Measurements from ENCODE around the gene UFSP2. TPM values are rescaled to one million over a fixed set of nuclear protein-coding genes. Genes with fewer than 3 reads are reported as not detected.

The UFSP2 gene
- total and polyA plus RNA-seq, 4 donors = 12.2 to 17.2 (median 14.7) TPM

DNA sequence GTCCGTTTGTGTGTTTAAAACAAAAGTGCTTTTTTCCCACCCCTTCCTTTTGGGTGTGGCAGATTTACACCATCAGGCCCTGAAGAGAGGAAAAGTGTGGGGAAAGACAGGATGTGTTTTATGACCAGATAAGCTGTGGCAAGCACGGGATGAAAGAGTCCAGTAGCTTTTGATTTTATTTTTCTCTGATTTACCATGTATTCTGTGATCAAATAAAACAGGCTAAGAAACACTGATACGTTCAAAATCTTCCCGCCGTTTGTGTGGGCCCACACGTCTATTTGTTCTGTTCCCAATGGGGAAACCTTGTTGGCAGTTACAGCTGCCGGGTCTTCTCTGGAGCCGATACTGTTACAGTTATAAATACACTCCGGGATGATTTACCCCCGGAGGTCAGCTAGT lies 40.8 kb downstream of the UFSP2 start:
- no peak overlapping the region for H3K4me3 ChIP-seq (ENCODE audit: low read depth in 1 of 3, low read length in 3 of 3)
- H3K4me1 ChIP-seq (ENCODE audit: control insufficient read depth in 4 of 4, insufficient read depth in 4 of 4, low read length in 3 of 4) = peaks cover 0 to 5% (median 1%) of the 10 kb centered on the region in 4 donors
- H3K9ac ChIP-seq (ENCODE audit: low read depth in 1 of 2, low read length in 2 of 2) = no peak overlapping the region
- WGBS = 60% methylated on average over 10 of the region's 10 CpGs
- DNase-seq (ENCODE audit: low spot score) = no peak
- no peaks in the 10 kb centered on the region for H3K36me3 ChIP-seq (ENCODE audit: control insufficient read depth in 4 of 4, insufficient read depth in 3 of 4, low read depth in 1 of 4, low read length in 3 of 4)
- H3K9me3 ChIP-seq (ENCODE audit: control insufficient read depth in 4 of 4, low read length in 3 of 4) = peaks cover 0 to 4% (median 0%) of the 10 kb centered on the region in 4 donors
- no peaks in the 10 kb centered on the region for H3K27me3 ChIP-seq (ENCODE audit: control insufficient read depth in 4 of 4, insufficient read depth in 4 of 4, low read length in 3 of 4)
- TF ChIP-seq, protein P1, sequence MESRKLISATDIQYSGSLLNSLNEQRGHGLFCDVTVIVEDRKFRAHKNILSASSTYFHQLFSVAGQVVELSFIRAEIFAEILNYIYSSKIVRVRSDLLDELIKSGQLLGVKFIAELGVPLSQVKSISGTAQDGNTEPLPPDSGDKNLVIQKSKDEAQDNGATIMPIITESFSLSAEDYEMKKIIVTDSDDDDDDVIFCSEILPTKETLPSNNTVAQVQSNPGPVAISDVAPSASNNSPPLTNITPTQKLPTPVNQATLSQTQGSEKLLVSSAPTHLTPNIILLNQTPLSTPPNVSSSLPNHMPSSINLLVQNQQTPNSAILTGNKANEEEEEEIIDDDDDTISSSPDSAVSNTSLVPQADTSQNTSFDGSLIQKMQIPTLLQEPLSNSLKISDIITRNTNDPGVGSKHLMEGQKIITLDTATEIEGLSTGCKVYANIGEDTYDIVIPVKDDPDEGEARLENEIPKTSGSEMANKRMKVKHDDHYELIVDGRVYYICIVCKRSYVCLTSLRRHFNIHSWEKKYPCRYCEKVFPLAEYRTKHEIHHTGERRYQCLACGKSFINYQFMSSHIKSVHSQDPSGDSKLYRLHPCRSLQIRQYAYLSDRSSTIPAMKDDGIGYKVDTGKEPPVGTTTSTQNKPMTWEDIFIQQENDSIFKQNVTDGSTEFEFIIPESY (IDR thresholded peaks at IDR 0.05) = no peak
- TF ChIP-seq YY1 (IDR thresholded peaks at IDR 0.05) = no peak
- TF ChIP-seq, protein P2, sequence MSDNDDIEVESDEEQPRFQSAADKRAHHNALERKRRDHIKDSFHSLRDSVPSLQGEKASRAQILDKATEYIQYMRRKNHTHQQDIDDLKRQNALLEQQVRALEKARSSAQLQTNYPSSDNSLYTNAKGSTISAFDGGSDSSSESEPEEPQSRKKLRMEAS (IDR thresholded peaks at IDR 0.05) = no peak
- TF ChIP-seq, protein P3, sequence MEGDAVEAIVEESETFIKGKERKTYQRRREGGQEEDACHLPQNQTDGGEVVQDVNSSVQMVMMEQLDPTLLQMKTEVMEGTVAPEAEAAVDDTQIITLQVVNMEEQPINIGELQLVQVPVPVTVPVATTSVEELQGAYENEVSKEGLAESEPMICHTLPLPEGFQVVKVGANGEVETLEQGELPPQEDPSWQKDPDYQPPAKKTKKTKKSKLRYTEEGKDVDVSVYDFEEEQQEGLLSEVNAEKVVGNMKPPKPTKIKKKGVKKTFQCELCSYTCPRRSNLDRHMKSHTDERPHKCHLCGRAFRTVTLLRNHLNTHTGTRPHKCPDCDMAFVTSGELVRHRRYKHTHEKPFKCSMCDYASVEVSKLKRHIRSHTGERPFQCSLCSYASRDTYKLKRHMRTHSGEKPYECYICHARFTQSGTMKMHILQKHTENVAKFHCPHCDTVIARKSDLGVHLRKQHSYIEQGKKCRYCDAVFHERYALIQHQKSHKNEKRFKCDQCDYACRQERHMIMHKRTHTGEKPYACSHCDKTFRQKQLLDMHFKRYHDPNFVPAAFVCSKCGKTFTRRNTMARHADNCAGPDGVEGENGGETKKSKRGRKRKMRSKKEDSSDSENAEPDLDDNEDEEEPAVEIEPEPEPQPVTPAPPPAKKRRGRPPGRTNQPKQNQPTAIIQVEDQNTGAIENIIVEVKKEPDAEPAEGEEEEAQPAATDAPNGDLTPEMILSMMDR (IDR thresholded peaks at IDR 0.05; ENCODE audit: low read depth, low read length, missing input control) = no peak
- no peak for TF ChIP-seq FOXA1 (IDR thresholded peaks at IDR 0.05)
- TF ChIP-seq RAD21 (IDR thresholded peaks at IDR 0.05) = no peak
- no peak for TF ChIP-seq TAF1 (conservative IDR thresholded peaks at IDR 0.05)
- TF ChIP-seq HNF4A (conservative IDR thresholded peaks at IDR 0.05) = no peak
- TF ChIP-seq HNF4G (IDR thresholded peaks at IDR 0.05) = no peak
- no peak for TF ChIP-seq SP1 (IDR thresholded peaks at IDR 0.05)
- TF ChIP-seq, protein P4, sequence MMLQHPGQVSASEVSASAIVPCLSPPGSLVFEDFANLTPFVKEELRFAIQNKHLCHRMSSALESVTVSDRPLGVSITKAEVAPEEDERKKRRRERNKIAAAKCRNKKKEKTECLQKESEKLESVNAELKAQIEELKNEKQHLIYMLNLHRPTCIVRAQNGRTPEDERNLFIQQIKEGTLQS (IDR thresholded peaks at IDR 0.05) = no peak
- no peak for TF ChIP-seq EGR1 (IDR thresholded peaks at IDR 0.05; ENCODE audit: low read depth in 2 of 2)
- no peak for TF ChIP-seq GABPA (IDR thresholded peaks at IDR 0.05 in 1 of 2, conservative IDR thresholded peaks at IDR 0.05 in 1 of 2)
- TF ChIP-seq FOXA2 (IDR thresholded peaks at IDR 0.05) = no peak
- no peak for TF ChIP-seq NR2F2 (IDR thresholded peaks at IDR 0.05)
- H3K27ac ChIP-seq (ENCODE audit: low read depth in 1 of 2, low read length in 2 of 2) = no peak overlapping the region

DNA sequence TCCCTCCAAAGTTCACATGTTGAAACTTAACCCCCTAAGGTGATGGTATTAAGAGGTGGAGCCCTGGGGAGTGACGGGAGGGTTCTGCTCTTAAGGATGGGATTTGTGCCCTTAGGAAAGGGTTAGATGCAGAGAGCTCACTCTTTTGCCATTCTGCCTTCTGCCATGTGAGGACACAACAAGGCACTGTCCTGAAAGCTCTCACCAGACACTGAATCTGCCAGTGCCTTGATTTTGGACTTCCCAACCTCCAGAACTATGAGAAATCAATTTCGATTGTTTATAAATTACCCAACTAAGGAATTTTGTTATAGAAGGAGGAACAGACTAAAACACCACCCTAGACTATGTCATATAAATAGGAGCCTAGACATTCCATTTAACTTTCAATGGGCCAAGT lies 41.7 kb downstream of the UFSP2 start:
- Histone ChIP-seq H3K27ac (ENCODE audit: low read depth in 1 of 2, low read length in 2 of 2) (no peak overlapping the region), H3K9me3 (ENCODE audit: control insufficient read depth in 4 of 4, low read length in 3 of 4) (peaks cover 0 to 4% (median 0%) of the 10 kb centered on the region in 4 donors), H3K4me1 (ENCODE audit: control insufficient read depth in 4 of 4, insufficient read depth in 4 of 4, low read length in 3 of 4) (peaks cover 0 to 5% (median 1%) of the 10 kb centered on the region in 4 donors), H3K9ac (ENCODE audit: low read depth in 1 of 2, low read length in 2 of 2) (no peak overlapping the region), H3K27me3 (ENCODE audit: control insufficient read depth in 4 of 4, insufficient read depth in 4 of 4, low read length in 3 of 4) (no peaks in the 10 kb centered on the region), H3K36me3 (ENCODE audit: control insufficient read depth in 4 of 4, insufficient read depth in 3 of 4, low read depth in 1 of 4, low read length in 3 of 4) (no peaks in the 10 kb centered on the region), H3K4me3 (ENCODE audit: low read depth in 1 of 3, low read length in 3 of 3) (no peak overlapping the region)
- no peak for DNase-seq (ENCODE audit: low spot score)
- WGBS = 94% methylated on average over 2 of the region's 2 CpGs
- TF ChIP-seq FOXA2 (IDR thresholded peaks at IDR 0.05) (no peak), HNF4A (conservative IDR thresholded peaks at IDR 0.05) (no peak), RXRA (IDR thresholded peaks at IDR 0.05) (no peak), JUND (IDR thresholded peaks at IDR 0.05) (no peak), NR2F2 (IDR thresholded peaks at IDR 0.05) (no peak), GABPA (IDR thresholded peaks at IDR 0.05 in 1 of 2, conservative IDR thresholded peaks at IDR 0.05 in 1 of 2) (no peak), RAD21 (IDR thresholded peaks at IDR 0.05) (no peak), HNF4G (IDR thresholded peaks at IDR 0.05) (no peak), SP1 (IDR thresholded peaks at IDR 0.05) (no peak), YY1 (IDR thresholded peaks at IDR 0.05) (no peak), TAF1 (conservative IDR thresholded peaks at IDR 0.05) (no peak), FOXA1 (IDR thresholded peaks at IDR 0.05) (no peak)
- TF ChIP-seq, protein P5, sequence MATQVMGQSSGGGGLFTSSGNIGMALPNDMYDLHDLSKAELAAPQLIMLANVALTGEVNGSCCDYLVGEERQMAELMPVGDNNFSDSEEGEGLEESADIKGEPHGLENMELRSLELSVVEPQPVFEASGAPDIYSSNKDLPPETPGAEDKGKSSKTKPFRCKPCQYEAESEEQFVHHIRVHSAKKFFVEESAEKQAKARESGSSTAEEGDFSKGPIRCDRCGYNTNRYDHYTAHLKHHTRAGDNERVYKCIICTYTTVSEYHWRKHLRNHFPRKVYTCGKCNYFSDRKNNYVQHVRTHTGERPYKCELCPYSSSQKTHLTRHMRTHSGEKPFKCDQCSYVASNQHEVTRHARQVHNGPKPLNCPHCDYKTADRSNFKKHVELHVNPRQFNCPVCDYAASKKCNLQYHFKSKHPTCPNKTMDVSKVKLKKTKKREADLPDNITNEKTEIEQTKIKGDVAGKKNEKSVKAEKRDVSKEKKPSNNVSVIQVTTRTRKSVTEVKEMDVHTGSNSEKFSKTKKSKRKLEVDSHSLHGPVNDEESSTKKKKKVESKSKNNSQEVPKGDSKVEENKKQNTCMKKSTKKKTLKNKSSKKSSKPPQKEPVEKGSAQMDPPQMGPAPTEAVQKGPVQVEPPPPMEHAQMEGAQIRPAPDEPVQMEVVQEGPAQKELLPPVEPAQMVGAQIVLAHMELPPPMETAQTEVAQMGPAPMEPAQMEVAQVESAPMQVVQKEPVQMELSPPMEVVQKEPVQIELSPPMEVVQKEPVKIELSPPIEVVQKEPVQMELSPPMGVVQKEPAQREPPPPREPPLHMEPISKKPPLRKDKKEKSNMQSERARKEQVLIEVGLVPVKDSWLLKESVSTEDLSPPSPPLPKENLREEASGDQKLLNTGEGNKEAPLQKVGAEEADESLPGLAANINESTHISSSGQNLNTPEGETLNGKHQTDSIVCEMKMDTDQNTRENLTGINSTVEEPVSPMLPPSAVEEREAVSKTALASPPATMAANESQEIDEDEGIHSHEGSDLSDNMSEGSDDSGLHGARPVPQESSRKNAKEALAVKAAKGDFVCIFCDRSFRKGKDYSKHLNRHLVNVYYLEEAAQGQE (IDR thresholded peaks at IDR 0.05) = no peak
- TF ChIP-seq, protein P3 (IDR thresholded peaks at IDR 0.05; ENCODE audit: low read depth, low read length, missing input control) = no peak
- TF ChIP-seq, protein P1 (IDR thresholded peaks at IDR 0.05) = no peak
- TF ChIP-seq, protein P4 (IDR thresholded peaks at IDR 0.05) = no peak

Data from liver (tissue), 9 donors.